H9 (cell line): ENCODE results near the gene FNIP1. TPM values are rescaled to one million over a fixed set of nuclear protein-coding genes. Genes with fewer than 3 reads are reported as not detected.

Experiments
- DNase-seq: peaks from one replicate; pipeline ENCODE4 v3.0.0-alpha.2; 2017
- H2AFZ ChIP-seq: one replicate; pipeline ENCODE4 v1.6.1; 2013; ENCODE audit warnings: mild to moderate bottlenecking, low read length, control low read depth, moderate library complexity
- H2AK5ac ChIP-seq: 2 replicates; pipeline ENCODE4 v1.6.1; 2013; ENCODE audit warnings: low read length, control low read depth, mixed read lengths; ENCODE audit not compliant: insufficient read length
- H2BK120ac ChIP-seq: one replicate; pipeline ENCODE4 v1.6.1; 2013; ENCODE audit warnings: low read depth, mild to moderate bottlenecking, low read length, control low read depth, inconsistent platforms; ENCODE audit not compliant: poor library complexity, severe bottlenecking
- H2BK12ac ChIP-seq: 2 replicates; pipeline ENCODE4 v1.6.1; 2013; ENCODE audit warnings: low read length, control low read depth, mixed read lengths, low read depth; ENCODE audit not compliant: insufficient read length
- H2BK15ac ChIP-seq: 2 replicates; pipeline ENCODE4 v1.6.1; 2013; ENCODE audit warnings: low read depth, low read length, control low read depth
- H2BK20ac ChIP-seq: one replicate; pipeline ENCODE4 v1.6.1; 2013; ENCODE audit warnings: low read depth, mild to moderate bottlenecking, low read length, control low read depth, inconsistent platforms; ENCODE audit not compliant: poor library complexity, severe bottlenecking
- H2BK5ac ChIP-seq: 2 replicates; pipeline ENCODE4 v1.6.1; 2013; ENCODE audit warnings: low read length, control low read depth, mixed read lengths; ENCODE audit not compliant: insufficient read length
- H3K14ac ChIP-seq: 2 replicates; pipeline ENCODE4 v1.6.1; 2013; ENCODE audit warnings: low read length, control low read depth; ENCODE audit not compliant: insufficient read depth
- H3K18ac ChIP-seq: 2 replicates; pipeline ENCODE4 v1.6.1; 2013; ENCODE audit warnings: low read depth, mild to moderate bottlenecking, mixed read lengths, low read length, control low read depth; ENCODE audit not compliant: insufficient read length
- H3K23ac ChIP-seq: 2 replicates; pipeline ENCODE4 v1.6.1; 2013; ENCODE audit warnings: low read length, control low read depth, mixed read lengths, low read depth; ENCODE audit not compliant: insufficient read length
- H3K23me2 ChIP-seq: 2 replicates; pipeline ENCODE4 v1.6.1; 2013; ENCODE audit warnings: low read depth, mild to moderate bottlenecking, mixed read lengths, low read length, control low read depth; ENCODE audit not compliant: insufficient read length, poor library complexity, severe bottlenecking
- H3K27ac ChIP-seq: 2 replicates; pipeline ENCODE4 v1.5.1; 2013; ENCODE audit warnings: low read length, control low read depth, mixed read lengths, low read depth; ENCODE audit not compliant: insufficient read length
- H3K27me3 ChIP-seq: 2 replicates; pipeline ENCODE4 v1.6.1; 2013; ENCODE audit warnings: low read length, control low read depth, inconsistent platforms; ENCODE audit not compliant: insufficient read depth
- H3K4ac ChIP-seq: 2 replicates; pipeline ENCODE4 v1.6.1; 2013; ENCODE audit warnings: low read depth, mild to moderate bottlenecking, control low read depth, inconsistent platforms, low read length, moderate library complexity
- H3K4me1 ChIP-seq: 2 replicates; pipeline ENCODE4 v1.6.1; 2013; ENCODE audit warnings: low read length, control low read depth, inconsistent platforms; ENCODE audit not compliant: insufficient read depth
- H3K4me2 ChIP-seq: 2 replicates; pipeline ENCODE4 v1.6.1; 2013; ENCODE audit warnings: low read length, control low read depth, mixed read lengths; ENCODE audit not compliant: insufficient read length, insufficient read depth
- H3K56ac ChIP-seq: 2 replicates; pipeline ENCODE4 v1.6.1; 2013; ENCODE audit warnings: low read depth, mild to moderate bottlenecking, mixed read lengths, low read length, control low read depth; ENCODE audit not compliant: insufficient read length
- H3K79me1 ChIP-seq: 2 replicates; pipeline ENCODE4 v1.6.1; 2013; ENCODE audit warnings: low read depth, mild to moderate bottlenecking, moderate library complexity, low read length, control low read depth, inconsistent platforms; ENCODE audit not compliant: insufficient read depth, poor library complexity, severe bottlenecking
- H3K79me2 ChIP-seq: 2 replicates; pipeline ENCODE4 v1.6.1; 2013; ENCODE audit warnings: low read length, control low read depth, inconsistent platforms; ENCODE audit not compliant: insufficient read depth
- H3K9ac ChIP-seq: 2 replicates; pipeline ENCODE4 v1.6.1; 2013; ENCODE audit warnings: low read length, control low read depth, mixed read lengths; ENCODE audit not compliant: insufficient read length; ENCODE audit errors: extremely low read depth
- H3K9me3 ChIP-seq: one replicate; pipeline ENCODE4 v1.6.1; 2013; ENCODE audit warnings: low read depth, low read length, inconsistent platforms; ENCODE audit not compliant: control insufficient read depth
- H3T11ph ChIP-seq: one replicate; pipeline ENCODE4 v1.6.1; 2013; ENCODE audit warnings: mild to moderate bottlenecking, low read length, control low read depth, inconsistent platforms
- H4K20me1 ChIP-seq: one replicate; pipeline ENCODE4 v1.6.1; 2013; ENCODE audit not compliant: control insufficient read depth, insufficient read length, insufficient read depth
- H4K5ac ChIP-seq: 2 replicates; pipeline ENCODE4 v1.6.1; 2013; ENCODE audit warnings: low read depth, mild to moderate bottlenecking, mixed read lengths, low read length, control low read depth; ENCODE audit not compliant: insufficient read length
- H4K8ac ChIP-seq: replicated peaks from 2 replicates; pipeline ENCODE4 v1.6.1; 2013; ENCODE audit warnings: low read length, control low read depth, mixed read lengths, low read depth; ENCODE audit not compliant: insufficient read length
- H4K91ac ChIP-seq: 2 replicates; pipeline ENCODE4 v1.6.1; 2013; ENCODE audit warnings: low read depth, mild to moderate bottlenecking, moderate library complexity, mixed read lengths, low read length, control low read depth; ENCODE audit not compliant: insufficient read length
- H3K27ac Mint-ChIP-seq, 3 experiments: 2 replicates in 2 of 3; 3 replicates in 1 of 3; pipeline ENCODE4 v1.8.0; 2020 to 2021; ENCODE audit warnings: mixed read lengths in 3 of 3, mild to moderate bottlenecking in 1 of 3, moderate library complexity in 1 of 3
- H3K27me3 Mint-ChIP-seq: 2 replicates; pipeline ENCODE4 v1.8.0; 2021; ENCODE audit warnings: low read depth, mild to moderate bottlenecking, moderate library complexity, mixed read lengths
- H3K36me3 Mint-ChIP-seq, 3 experiments: 2 replicates in 2 of 3; 3 replicates in 1 of 3; pipeline ENCODE4 v1.8.0; 2020 to 2021; ENCODE audit warnings: low read depth in 3 of 3, mixed read lengths in 3 of 3; ENCODE audit not compliant: insufficient read depth in 1 of 3
- H3K4me1 Mint-ChIP-seq, 2 experiments: 2 replicates each; pipeline ENCODE4 v1.8.0; 2020; ENCODE audit warnings: mixed read lengths in 2 of 2
- H3K4me3 Mint-ChIP-seq, 2 experiments: 2 replicates in 1 of 2; 3 replicates in 1 of 2; pipeline ENCODE4 v1.8.0; 2020 to 2021; ENCODE audit warnings: mild to moderate bottlenecking in 2 of 2, mixed read lengths in 2 of 2, moderate library complexity in 1 of 2
- H3K9me3 Mint-ChIP-seq, 2 experiments: 2 replicates in 1 of 2; 3 replicates in 1 of 2; pipeline ENCODE4 v1.8.0; 2020; ENCODE audit warnings: mild to moderate bottlenecking in 2 of 2, mixed read lengths in 2 of 2, moderate library complexity in 1 of 2
- WGBS: extraction: QIAGEN DNeasy Blood & Tissue Kit; methylation state at CpG from one replicate; pipeline ENCODE4 v1.1.7; 2013; ENCODE audit warnings: missing lambda C conversion rate, low lambda C conversion rate, mixed read lengths; ENCODE audit not compliant: insufficient read length; ENCODE audit errors: extremely low coverage; 5-methylcytosine and 5-hydroxymethylcytosine counted together
- total RNA-seq: library from RNA; stranded (reverse); gene quantifications from 2 replicates; pipeline ENCODE4 v1.2.1, GENCODE V29; 2021
- TF ChIP-seq, protein P1 (sequence below): fragments of 200-600 bp; sonication (generic); conservative IDR thresholded peaks from 3 replicates; pipeline ENCODE4 v1.8.0; 2021; ENCODE audit warnings: antibody characterized with exemption, mild to moderate bottlenecking

The FNIP1 gene
- total RNA-seq, 1 experiment from 2014 or later, result 13.4 TPM

DNA sequence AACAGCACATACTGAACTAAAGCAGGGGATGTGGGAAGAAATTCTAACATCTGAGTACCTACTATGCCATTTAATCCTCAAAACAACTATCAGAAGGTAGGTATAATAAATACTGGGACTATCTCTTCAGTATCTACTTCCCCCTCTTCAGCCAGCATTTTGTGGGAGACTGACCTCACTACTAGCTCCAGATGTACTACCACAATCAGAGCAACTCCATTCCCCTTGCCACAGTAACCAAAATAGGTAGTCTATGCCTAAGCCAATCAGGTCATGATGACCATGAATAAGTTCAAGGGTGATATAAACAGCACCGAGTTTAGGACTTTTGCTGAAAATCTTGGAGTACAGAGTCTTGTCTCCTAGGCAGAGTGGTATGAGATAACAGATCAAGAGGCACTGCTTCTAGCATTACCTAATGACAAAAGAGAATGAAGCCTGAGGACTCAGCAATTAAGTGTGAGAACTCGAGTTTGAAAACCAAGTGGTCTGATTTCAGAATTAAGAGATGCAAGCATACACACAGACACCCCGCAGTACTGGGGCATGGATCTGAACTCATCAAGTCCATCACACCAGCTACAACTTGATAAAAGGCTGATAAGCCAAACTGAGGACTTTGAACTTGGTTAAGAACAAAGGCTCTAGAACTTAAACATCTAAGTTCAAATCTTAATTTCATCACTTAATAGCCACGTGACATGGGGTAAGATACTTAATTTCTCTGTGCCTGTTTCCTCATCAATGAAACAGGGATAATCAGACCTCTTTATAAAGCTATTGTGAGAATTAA lies 9.7 kb downstream of the FNIP1 start:
- Histone ChIP-seq H2BK120ac (no peak overlapping the region), H3K14ac (no peak overlapping the region), H3K23ac (no peak overlapping the region), H2BK5ac (no peak overlapping the region), H3K4ac (no peak overlapping the region), H2AFZ (no peak overlapping the region), H4K20me1 (no peaks in the 10 kb centered on the region), H3K56ac (no peak overlapping the region), H3K79me2 (peaks cover 6% of the 10 kb centered on the region; the same call in 1 of the 2 replicates), H2BK15ac (no peak overlapping the region), H4K5ac (no peak overlapping the region), H3T11ph (no peak overlapping the region), H2AK5ac (no peak overlapping the region), H3K79me1 (peaks cover 12% of the 10 kb centered on the region), H3K4me1 (no peaks in the 10 kb centered on the region), H3K9ac (no peak overlapping the region), H3K18ac (no peak overlapping the region), H4K91ac (no peak overlapping the region), H2BK12ac (no peak overlapping the region), H3K27ac (no peak overlapping the region), H4K8ac (no peak overlapping the region), H3K27me3 (no peaks in the 10 kb centered on the region), H2BK20ac (no peak overlapping the region), H3K4me2 (no peak overlapping the region), H3K9me3 (no peaks in the 10 kb centered on the region), H3K23me2 (no peaks in the 10 kb centered on the region)
- DNase-seq, result no peak
- no peak overlapping the region for H3K4me3 Mint-ChIP-seq
- peaks cover 9 to 11% of the 10 kb centered on the region in 2 experiments for H3K4me1 Mint-ChIP-seq
- H3K27ac Mint-ChIP-seq, result no peak overlapping the region
- H3K36me3 Mint-ChIP-seq, result 0 out of 7 replicates have a peak, but pooled peaks cover 0 to 3% (median 0%) of the 10 kb centered on the region in 3 experiments
- WGBS, result no CpG with 5 or more reads among the region's 4 CpGs
- no peaks in the 10 kb centered on the region for H3K9me3 Mint-ChIP-seq
- H3K27me3 Mint-ChIP-seq, result no peaks in the 10 kb centered on the region
- TF ChIP-seq, protein P1, sequence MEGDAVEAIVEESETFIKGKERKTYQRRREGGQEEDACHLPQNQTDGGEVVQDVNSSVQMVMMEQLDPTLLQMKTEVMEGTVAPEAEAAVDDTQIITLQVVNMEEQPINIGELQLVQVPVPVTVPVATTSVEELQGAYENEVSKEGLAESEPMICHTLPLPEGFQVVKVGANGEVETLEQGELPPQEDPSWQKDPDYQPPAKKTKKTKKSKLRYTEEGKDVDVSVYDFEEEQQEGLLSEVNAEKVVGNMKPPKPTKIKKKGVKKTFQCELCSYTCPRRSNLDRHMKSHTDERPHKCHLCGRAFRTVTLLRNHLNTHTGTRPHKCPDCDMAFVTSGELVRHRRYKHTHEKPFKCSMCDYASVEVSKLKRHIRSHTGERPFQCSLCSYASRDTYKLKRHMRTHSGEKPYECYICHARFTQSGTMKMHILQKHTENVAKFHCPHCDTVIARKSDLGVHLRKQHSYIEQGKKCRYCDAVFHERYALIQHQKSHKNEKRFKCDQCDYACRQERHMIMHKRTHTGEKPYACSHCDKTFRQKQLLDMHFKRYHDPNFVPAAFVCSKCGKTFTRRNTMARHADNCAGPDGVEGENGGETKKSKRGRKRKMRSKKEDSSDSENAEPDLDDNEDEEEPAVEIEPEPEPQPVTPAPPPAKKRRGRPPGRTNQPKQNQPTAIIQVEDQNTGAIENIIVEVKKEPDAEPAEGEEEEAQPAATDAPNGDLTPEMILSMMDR, result no peak
